ENCODE measurements around the gene NEAT1. TPM values are rescaled to one million over a fixed set of nuclear protein-coding genes. Genes with fewer than 3 reads are reported as not detected.

The NEAT1 gene
- total RNA-seq, 1 experiment from 2014 or later, result 564 TPM

DNA sequence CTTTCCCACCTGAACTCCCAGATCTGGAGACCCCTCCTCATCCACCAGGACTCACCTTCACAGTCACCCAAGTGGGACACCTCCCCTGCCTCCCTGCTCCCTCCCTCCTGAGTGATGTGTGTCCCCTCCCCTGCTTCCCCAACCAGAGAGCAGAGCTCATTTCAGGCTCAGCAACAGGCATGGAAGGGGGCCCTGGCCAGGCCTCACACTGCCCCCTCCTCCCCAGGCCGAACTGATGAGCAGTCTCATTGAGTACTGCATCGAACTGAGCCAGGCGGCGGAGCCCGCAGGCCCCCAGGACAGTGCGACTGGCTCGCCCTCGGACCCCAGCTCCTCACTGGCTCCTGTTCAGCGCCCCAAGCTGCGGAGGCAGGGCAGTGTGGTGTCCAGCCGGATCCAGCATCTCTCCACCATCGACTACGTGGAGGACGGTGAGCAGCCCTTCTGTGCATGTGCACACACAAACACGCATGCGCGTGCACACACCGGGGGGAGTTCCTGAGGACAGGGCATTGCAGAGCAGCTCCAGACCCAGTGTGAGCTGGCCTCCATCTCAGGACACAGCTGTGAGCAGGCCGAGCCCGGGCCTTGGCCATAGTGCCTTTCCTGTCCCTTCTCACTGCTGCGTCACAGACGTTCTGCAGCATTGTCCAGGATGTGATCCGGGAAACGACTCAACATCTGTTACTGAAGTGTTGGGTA, 17.8 kb upstream of the NEAT1 start:
- ATAC-seq, result no peak
- no peaks in the 10 kb centered on the region for H3K79me2 ChIP-seq (ENCODE audit: insufficient read depth, low read length)
- H3K4me1 ChIP-seq (ENCODE audit: control insufficient read depth in 1 of 2, insufficient read depth in 2 of 2, low read length in 2 of 2), result no peaks in the 10 kb centered on the region
- DNase-seq (ENCODE audit: low read depth, low spot score), result no peak
- ChIA-PET POLR2A (interaction anchor here (1.2 kb wide), 1 partner anchor 18 kb away, joined by 4 read pairs; the partner anchor contains the start of gene NEAT1), CTCF (no interaction called here), RAD21 (ENCODE audit: low non-redundant PET in 1 of 2, low total read pairs in 2 of 2, uncharacterized antibody in 2 of 2, unreplicated experiment in 2 of 2) (interaction anchor here in 1 of 2 experiments (0.6 kb wide), 1 partner anchor 123 kb away, joined by 3 read pairs; no protein-coding TSS in a partner anchor)
- no peaks in the 10 kb centered on the region for H3K27me3 ChIP-seq (ENCODE audit: insufficient read depth, low read length)
- H3K27ac ChIP-seq (ENCODE audit: low read depth, low read length), result no peak overlapping the region
- H3K36me3 ChIP-seq (ENCODE audit: control insufficient read depth in 1 of 2, insufficient read depth in 2 of 2, low read length in 2 of 2), result peaks cover 19 to 29% of the 10 kb centered on the region in 2 experiments
- H3K4me2 ChIP-seq (ENCODE audit: low read length), result no peak overlapping the region
- no peak overlapping the region for H3K9ac ChIP-seq (ENCODE audit: low read length)
- no peaks in the 10 kb centered on the region for H3K9me2 ChIP-seq (ENCODE audit: insufficient read depth)
- no peak overlapping the region for H3K4me3 ChIP-seq (replicated peaks in 1 of 2; ENCODE audit: low read depth in 1 of 2, low read length in 2 of 2)
- H4K20me1 ChIP-seq (ENCODE audit: insufficient read depth), result no peaks in the 10 kb centered on the region
- intact Hi-C loops (cut with micrococcal nuclease), result no loop called here
- TF ChIP-seq, protein P1, sequence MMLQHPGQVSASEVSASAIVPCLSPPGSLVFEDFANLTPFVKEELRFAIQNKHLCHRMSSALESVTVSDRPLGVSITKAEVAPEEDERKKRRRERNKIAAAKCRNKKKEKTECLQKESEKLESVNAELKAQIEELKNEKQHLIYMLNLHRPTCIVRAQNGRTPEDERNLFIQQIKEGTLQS (IDR thresholded peaks at IDR 0.05), result no peak
- TF ChIP-seq, protein P2, sequence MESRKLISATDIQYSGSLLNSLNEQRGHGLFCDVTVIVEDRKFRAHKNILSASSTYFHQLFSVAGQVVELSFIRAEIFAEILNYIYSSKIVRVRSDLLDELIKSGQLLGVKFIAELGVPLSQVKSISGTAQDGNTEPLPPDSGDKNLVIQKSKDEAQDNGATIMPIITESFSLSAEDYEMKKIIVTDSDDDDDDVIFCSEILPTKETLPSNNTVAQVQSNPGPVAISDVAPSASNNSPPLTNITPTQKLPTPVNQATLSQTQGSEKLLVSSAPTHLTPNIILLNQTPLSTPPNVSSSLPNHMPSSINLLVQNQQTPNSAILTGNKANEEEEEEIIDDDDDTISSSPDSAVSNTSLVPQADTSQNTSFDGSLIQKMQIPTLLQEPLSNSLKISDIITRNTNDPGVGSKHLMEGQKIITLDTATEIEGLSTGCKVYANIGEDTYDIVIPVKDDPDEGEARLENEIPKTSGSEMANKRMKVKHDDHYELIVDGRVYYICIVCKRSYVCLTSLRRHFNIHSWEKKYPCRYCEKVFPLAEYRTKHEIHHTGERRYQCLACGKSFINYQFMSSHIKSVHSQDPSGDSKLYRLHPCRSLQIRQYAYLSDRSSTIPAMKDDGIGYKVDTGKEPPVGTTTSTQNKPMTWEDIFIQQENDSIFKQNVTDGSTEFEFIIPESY (IDR thresholded peaks at IDR 0.05; ENCODE audit: extremely low read depth, insufficient replicate concordance, low read length), result no peak
- TF ChIP-seq, protein P3, sequence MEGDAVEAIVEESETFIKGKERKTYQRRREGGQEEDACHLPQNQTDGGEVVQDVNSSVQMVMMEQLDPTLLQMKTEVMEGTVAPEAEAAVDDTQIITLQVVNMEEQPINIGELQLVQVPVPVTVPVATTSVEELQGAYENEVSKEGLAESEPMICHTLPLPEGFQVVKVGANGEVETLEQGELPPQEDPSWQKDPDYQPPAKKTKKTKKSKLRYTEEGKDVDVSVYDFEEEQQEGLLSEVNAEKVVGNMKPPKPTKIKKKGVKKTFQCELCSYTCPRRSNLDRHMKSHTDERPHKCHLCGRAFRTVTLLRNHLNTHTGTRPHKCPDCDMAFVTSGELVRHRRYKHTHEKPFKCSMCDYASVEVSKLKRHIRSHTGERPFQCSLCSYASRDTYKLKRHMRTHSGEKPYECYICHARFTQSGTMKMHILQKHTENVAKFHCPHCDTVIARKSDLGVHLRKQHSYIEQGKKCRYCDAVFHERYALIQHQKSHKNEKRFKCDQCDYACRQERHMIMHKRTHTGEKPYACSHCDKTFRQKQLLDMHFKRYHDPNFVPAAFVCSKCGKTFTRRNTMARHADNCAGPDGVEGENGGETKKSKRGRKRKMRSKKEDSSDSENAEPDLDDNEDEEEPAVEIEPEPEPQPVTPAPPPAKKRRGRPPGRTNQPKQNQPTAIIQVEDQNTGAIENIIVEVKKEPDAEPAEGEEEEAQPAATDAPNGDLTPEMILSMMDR (IDR thresholded peaks at IDR 0.05 in 2 of 3, conservative IDR thresholded peaks at IDR 0.05 in 1 of 3; ENCODE audit: borderline replicate concordance in 1 of 3, insufficient read depth in 1 of 3, low read depth in 2 of 3, low read length in 2 of 3), result no peak
- TF ChIP-seq, protein P4, sequence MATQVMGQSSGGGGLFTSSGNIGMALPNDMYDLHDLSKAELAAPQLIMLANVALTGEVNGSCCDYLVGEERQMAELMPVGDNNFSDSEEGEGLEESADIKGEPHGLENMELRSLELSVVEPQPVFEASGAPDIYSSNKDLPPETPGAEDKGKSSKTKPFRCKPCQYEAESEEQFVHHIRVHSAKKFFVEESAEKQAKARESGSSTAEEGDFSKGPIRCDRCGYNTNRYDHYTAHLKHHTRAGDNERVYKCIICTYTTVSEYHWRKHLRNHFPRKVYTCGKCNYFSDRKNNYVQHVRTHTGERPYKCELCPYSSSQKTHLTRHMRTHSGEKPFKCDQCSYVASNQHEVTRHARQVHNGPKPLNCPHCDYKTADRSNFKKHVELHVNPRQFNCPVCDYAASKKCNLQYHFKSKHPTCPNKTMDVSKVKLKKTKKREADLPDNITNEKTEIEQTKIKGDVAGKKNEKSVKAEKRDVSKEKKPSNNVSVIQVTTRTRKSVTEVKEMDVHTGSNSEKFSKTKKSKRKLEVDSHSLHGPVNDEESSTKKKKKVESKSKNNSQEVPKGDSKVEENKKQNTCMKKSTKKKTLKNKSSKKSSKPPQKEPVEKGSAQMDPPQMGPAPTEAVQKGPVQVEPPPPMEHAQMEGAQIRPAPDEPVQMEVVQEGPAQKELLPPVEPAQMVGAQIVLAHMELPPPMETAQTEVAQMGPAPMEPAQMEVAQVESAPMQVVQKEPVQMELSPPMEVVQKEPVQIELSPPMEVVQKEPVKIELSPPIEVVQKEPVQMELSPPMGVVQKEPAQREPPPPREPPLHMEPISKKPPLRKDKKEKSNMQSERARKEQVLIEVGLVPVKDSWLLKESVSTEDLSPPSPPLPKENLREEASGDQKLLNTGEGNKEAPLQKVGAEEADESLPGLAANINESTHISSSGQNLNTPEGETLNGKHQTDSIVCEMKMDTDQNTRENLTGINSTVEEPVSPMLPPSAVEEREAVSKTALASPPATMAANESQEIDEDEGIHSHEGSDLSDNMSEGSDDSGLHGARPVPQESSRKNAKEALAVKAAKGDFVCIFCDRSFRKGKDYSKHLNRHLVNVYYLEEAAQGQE (IDR thresholded peaks at IDR 0.05; ENCODE audit: low read depth), result no peak
- no peak for TF ChIP-seq POLR2AphosphoS5 (IDR thresholded peaks at IDR 0.05; ENCODE audit: low read depth, low read length)
- TF ChIP-seq SP1 (IDR thresholded peaks at IDR 0.05; ENCODE audit: low read depth), result no peak
- no peak for TF ChIP-seq CBX3 (IDR thresholded peaks at IDR 0.05; ENCODE audit: low read depth)
- TF ChIP-seq JUND (IDR thresholded peaks at IDR 0.05), result no peak
- no peak for TF ChIP-seq ZFX (IDR thresholded peaks at IDR 0.05)
- no peak for TF ChIP-seq YY1 (IDR thresholded peaks at IDR 0.05; ENCODE audit: extremely low read depth, insufficient replicate concordance, low read depth, low read length)
- TF ChIP-seq TCF7L2 (IDR thresholded peaks at IDR 0.05; ENCODE audit: borderline replicate concordance, extremely low read depth, insufficient read depth, insufficient read length), result no peak
- H2AFZ ChIP-seq (ENCODE audit: low read depth, low read length, poor library complexity, severe bottlenecking), result no peak overlapping the region
- H3K9me3 ChIP-seq (ENCODE audit: control insufficient read depth in 1 of 2, insufficient read depth in 1 of 2, low read depth in 1 of 2, low read length in 2 of 2), result no peaks in the 10 kb centered on the region
- no TSS peak for BruUV-seq (replicated peaks)
